ENCODE data around the gene CYP4A11. TPM values are rescaled to one million over a fixed set of nuclear protein-coding genes. Genes with fewer than 3 reads are reported as not detected.
"Not testable (repeated sequence)": the region's sequence is repeated elsewhere in the genome, so short reads cannot be mapped to it uniquely, and the experiment has no call there.

Gene CYP4A11, protein sequence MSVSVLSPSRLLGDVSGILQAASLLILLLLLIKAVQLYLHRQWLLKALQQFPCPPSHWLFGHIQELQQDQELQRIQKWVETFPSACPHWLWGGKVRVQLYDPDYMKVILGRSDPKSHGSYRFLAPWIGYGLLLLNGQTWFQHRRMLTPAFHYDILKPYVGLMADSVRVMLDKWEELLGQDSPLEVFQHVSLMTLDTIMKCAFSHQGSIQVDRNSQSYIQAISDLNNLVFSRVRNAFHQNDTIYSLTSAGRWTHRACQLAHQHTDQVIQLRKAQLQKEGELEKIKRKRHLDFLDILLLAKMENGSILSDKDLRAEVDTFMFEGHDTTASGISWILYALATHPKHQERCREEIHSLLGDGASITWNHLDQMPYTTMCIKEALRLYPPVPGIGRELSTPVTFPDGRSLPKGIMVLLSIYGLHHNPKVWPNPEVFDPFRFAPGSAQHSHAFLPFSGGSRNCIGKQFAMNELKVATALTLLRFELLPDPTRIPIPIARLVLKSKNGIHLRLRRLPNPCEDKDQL
- 1 to 10 TPM in 3 of 4 donors, not detected in 1; 1.1 to 9.1 (median 4.7) TPM for total RNA-seq

DNA sequence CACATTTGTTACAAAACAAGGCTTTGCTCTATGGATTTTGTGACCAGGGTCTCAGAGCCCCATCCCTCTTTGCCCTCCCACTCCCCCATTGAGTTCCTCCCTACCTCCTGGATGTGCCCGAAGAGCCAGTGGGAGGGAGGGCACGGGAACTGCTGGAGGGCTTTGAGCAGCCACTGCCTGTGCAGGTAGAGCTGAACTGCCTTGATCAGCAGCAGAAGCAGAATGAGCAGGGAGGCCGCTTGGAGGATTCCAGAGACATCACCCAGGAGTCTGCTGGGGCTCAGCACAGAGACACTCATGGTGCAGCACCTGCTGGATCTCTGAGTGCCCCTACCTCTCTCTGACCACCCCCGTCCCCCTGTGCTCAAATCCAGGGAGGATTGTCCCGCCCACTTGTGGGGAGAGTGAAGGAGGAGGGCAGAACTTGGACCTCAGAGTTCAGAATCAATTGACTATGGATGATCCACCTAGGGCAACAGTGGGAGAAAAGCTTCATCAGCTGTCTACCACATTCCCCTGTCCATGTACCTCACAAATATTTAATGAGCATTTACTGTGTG is at the start of gene CYP4A11:
CYP4A11 (minus strand) TSS at position 342 of the 560 bp plus-strand sequence; CDS start at position 299, 43 bp downstream.
- Histone ChIP-seq H3K4me3 (peak within 1 kb of the TSS in 1 of 4 donors; percentile 21), H3K9me3 (no peaks in the 10 kb centered on the region), H3K27ac (peak within 1 kb of the TSS in 3 of 4 donors; percentile 49 to 94 (median 84)), H3K27me3 (no peaks in the 10 kb centered on the region), H3K36me3 (no peaks in the 10 kb centered on the region), H3K4me1 (peaks cover 0 to 15% (median 0%) of the 10 kb centered on the region in 4 donors)
- TF ChIP-seq, protein P1, sequence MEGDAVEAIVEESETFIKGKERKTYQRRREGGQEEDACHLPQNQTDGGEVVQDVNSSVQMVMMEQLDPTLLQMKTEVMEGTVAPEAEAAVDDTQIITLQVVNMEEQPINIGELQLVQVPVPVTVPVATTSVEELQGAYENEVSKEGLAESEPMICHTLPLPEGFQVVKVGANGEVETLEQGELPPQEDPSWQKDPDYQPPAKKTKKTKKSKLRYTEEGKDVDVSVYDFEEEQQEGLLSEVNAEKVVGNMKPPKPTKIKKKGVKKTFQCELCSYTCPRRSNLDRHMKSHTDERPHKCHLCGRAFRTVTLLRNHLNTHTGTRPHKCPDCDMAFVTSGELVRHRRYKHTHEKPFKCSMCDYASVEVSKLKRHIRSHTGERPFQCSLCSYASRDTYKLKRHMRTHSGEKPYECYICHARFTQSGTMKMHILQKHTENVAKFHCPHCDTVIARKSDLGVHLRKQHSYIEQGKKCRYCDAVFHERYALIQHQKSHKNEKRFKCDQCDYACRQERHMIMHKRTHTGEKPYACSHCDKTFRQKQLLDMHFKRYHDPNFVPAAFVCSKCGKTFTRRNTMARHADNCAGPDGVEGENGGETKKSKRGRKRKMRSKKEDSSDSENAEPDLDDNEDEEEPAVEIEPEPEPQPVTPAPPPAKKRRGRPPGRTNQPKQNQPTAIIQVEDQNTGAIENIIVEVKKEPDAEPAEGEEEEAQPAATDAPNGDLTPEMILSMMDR (IDR thresholded peaks at IDR 0.05), result no peak
- TF ChIP-seq POLR2A (IDR thresholded peaks at IDR 0.05), result no peak
- DNase-seq, result no peak

DNA sequence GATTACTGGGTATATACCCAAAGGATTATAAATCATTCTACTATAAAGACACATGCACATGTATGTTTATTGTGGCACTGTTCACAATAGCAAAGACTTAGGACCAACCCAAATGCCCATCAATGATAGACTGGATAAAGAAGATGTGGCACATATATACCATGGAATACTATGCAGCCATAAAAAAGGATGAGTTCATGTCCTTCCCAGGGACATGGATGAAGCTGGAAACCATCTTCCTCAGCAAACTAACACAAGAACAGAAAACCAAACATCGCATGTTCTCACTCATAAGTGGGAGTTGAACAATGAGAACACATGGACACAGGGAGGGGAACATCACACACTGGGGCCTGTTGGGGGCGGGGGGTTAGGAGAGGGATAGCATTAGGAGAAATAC is 49.3 kb upstream of the CYP4A11 start:
- H3K4me3 ChIP-seq, H3K4me1 ChIP-seq, H3K27ac ChIP-seq, H3K9me3 ChIP-seq, H3K36me3 ChIP-seq, DNase-seq, H3K27me3 ChIP-seq: not testable (repeated sequence)

DNA sequence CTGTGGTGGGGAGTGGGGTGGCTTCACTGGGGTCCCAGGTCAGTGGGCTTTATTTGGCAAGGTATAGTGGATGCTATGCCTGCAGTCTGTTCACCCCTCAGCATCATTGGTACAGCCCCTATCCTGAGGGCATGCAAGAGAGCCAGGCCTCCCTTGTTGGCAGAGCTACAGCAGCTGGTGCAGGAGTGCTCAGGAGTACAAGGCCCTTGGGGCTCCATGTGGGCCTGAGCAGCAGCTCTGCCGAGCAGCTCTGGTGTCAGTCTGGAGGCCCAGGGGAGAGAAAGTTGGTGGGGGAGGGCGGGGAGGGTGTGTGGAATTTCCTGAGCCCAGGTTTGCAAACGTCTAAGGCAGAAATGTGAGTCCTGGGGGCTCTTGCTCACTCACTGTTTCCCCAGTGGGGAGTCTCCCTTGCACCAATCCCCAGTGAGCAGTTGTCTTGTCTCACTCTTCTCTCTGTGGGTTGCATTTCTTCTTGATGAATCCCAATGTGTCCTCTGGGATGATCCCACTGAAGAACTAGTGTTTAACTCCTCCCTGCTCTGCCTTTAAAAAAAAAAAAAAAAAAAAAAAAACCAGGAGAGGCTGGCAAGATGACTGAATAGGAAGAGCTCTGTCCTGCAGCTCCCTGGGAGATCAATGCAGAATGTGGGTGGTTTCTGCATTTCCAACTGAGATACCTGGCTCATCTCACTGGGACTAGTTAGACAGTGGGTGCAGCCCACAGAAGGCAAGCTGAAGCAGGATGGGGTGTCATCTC is 42.7 kb upstream of the CYP4A11 start:
- Histone ChIP-seq H3K36me3 (no peaks in the 10 kb centered on the region), H3K27ac (no peak overlapping the region), H3K4me1 (no peaks in the 10 kb centered on the region), H3K27me3 (no peaks in the 10 kb centered on the region), H3K4me3 (no peak overlapping the region), H3K9me3 (no peaks in the 10 kb centered on the region)
- DNase-seq, result no peak
- TF ChIP-seq, protein P1 (IDR thresholded peaks at IDR 0.05), result no peak
- TF ChIP-seq POLR2A (IDR thresholded peaks at IDR 0.05), result no peak

DNA sequence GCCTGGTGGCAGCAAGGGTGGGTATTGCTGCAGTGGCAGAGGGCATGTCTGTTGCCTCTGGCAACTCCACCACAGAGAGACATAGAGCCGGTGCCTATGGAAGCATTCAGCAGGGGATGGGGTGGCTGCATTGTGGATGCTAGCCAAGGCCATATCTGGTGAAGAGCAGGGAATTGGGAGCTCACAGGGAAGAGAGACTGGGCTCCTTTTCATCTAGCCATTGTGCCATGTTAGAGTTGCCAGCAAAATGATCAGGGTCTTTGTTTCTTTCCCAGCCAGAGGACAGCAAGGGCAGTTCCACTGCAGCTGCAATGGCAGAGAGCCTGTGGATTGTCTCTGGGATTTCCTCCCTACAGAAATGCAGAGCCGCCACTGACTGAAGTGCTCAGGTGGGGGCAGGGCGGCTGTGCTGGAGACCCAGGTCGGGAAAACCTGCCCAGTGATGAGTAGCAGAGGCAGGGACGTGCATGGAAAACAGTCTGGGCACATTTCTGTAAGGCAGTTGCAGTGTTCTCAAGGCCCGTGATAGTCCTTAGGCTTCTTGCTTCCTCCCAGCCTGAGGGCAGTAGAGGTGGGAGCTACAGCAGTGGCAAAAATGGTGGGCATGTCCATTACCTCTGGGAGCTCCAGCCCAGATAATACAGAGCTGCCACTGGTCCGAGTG is 42.0 kb upstream of the CYP4A11 start:
- no peaks in the 10 kb centered on the region for H3K4me1 ChIP-seq
- H3K27me3 ChIP-seq, result no peaks in the 10 kb centered on the region
- no peak overlapping the region for H3K4me3 ChIP-seq
- DNase-seq, result no peak
- H3K9me3 ChIP-seq, result no peaks in the 10 kb centered on the region
- TF ChIP-seq, protein P1 (IDR thresholded peaks at IDR 0.05), result no peak
- no peak overlapping the region for H3K27ac ChIP-seq
- no peaks in the 10 kb centered on the region for H3K36me3 ChIP-seq

DNA sequence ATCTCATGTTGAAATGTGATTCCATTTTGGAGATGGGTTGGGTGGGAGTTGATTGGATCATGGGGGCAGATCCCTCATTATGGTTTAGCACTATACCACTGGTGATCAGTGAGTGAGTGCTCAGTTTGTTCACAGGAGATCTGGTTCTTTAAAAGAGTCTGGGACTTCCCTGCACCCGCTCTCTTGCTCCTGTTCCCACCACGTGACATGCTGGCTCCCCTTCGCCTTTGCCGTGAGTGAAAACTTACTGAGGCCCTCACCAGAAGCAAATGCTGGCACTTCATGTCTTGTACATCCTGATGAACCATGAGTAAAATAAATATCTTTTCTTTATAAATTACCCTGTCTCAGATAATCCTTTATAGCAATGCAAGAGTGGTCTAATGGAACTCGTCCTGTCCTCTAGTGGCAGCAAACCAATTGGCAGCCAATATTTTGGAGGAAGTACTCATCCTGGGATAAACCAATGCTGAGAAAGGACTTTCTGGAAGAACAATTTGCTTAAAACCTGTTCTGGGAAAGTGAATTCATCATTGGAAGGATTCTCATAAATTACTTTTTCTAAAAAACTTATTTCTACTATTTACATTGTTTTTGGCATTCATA is 27.8 kb upstream of the CYP4A11 start:
- H3K36me3 ChIP-seq, result no peaks in the 10 kb centered on the region
- TF ChIP-seq, protein P1 (IDR thresholded peaks at IDR 0.05), result peak in 4 of 6 experiments; percentile 8 to 67 (median 57)
- TF ChIP-seq POLR2A (IDR thresholded peaks at IDR 0.05), result no peak
- H3K4me1 ChIP-seq, result no peaks in the 10 kb centered on the region
- H3K27ac ChIP-seq, result no peak overlapping the region
- no peaks in the 10 kb centered on the region for H3K9me3 ChIP-seq
- no peak for DNase-seq
- no peaks in the 10 kb centered on the region for H3K27me3 ChIP-seq
- H3K4me3 ChIP-seq, result no peak overlapping the region

DNA sequence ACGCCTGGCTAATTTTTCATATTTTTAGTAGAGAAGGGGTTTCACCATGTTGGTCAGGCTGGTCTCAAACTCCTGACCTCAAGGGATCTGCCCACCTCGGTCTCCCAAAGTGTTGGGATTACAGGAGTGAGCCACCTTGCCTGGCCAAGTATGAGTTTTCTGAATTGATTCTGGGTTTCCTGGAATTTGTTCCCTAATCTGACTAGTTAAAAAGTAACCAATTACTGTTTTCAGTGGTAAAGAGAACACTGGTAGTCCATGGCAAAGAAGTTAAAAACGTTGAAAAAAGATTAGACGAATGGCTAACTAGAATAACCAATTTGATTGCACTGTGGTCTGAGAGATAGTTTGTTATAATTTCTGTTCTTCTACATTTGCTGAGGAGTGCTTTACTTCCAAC is 21.0 kb upstream of the CYP4A11 start:
- not testable (repeated sequence) for H3K27ac ChIP-seq, H3K9me3 ChIP-seq

More for the DNA sequence above, 21.0 kb upstream of the CYP4A11 start:
- H3K36me3 ChIP-seq, H3K27me3 ChIP-seq, H3K4me1 ChIP-seq, DNase-seq, H3K4me3 ChIP-seq: not testable (repeated sequence)
